ENCODE data around the gene STRIP2. TPM values are rescaled to one million over a fixed set of nuclear protein-coding genes. Genes with fewer than 3 reads are reported as not detected.

STRIP2 gene
- total and polyA plus RNA-seq, 9 of the 15 experiments (the other 6 are each of a cell fraction or from before 2014, with no cell fraction given): 10.1 to 81.8 (median 42.3) TPM

- no peak for TF ChIP-seq ID3 (CRISPR knock-in tag; IDR thresholded peaks at IDR 0.05)
- no peak for TF ChIP-seq ID3 (tag; IDR thresholded peaks at IDR 0.05)
- TF ChIP-seq NUFIP1 (IDR thresholded peaks at IDR 0.05; ENCODE audit: partially characterized antibody): no peak
- no peak for TF ChIP-seq HMG20A (CRISPR knock-in tag; conservative IDR thresholded peaks at IDR 0.05)
- no peak for TF ChIP-seq MTA2 (IDR thresholded peaks at IDR 0.05; ENCODE audit: low read depth)
- TF ChIP-seq, protein P1, sequence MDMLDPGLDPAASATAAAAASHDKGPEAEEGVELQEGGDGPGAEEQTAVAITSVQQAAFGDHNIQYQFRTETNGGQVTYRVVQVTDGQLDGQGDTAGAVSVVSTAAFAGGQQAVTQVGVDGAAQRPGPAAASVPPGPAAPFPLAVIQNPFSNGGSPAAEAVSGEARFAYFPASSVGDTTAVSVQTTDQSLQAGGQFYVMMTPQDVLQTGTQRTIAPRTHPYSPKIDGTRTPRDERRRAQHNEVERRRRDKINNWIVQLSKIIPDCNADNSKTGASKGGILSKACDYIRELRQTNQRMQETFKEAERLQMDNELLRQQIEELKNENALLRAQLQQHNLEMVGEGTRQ (CRISPR knock-in tag; IDR thresholded peaks at IDR 0.05): no peak
- TF ChIP-seq MEIS2 (IDR thresholded peaks at IDR 0.05; ENCODE audit: partially characterized antibody): peak; percentile 71
- TF ChIP-seq ETV1 (tag; conservative IDR thresholded peaks at IDR 0.05; ENCODE audit: low read depth): no peak
- TF ChIP-seq PHTF2 (CRISPR knock-in tag; IDR thresholded peaks at IDR 0.05): no peak
- TF ChIP-seq, protein P2, sequence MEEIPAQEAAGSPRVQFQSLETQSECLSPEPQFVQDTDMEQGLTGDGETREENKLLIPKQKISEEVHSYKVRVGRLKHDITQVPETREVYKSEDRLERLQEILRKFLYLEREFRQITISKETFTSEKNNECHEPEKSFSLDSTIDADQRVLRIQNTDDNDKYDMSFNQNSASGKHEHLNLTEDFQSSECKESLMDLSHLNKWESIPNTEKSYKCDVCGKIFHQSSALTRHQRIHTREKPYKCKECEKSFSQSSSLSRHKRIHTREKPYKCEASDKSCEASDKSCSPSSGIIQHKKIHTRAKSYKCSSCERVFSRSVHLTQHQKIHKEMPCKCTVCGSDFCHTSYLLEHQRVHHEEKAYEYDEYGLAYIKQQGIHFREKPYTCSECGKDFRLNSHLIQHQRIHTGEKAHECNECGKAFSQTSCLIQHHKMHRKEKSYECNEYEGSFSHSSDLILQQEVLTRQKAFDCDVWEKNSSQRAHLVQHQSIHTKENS (CRISPR knock-in tag; IDR thresholded peaks at IDR 0.05): no peak
- TF ChIP-seq U2AF1 (optimal IDR thresholded peaks at IDR 0.05; ENCODE audit: low read depth, low read length): no peak
- TF ChIP-seq, protein P3, sequence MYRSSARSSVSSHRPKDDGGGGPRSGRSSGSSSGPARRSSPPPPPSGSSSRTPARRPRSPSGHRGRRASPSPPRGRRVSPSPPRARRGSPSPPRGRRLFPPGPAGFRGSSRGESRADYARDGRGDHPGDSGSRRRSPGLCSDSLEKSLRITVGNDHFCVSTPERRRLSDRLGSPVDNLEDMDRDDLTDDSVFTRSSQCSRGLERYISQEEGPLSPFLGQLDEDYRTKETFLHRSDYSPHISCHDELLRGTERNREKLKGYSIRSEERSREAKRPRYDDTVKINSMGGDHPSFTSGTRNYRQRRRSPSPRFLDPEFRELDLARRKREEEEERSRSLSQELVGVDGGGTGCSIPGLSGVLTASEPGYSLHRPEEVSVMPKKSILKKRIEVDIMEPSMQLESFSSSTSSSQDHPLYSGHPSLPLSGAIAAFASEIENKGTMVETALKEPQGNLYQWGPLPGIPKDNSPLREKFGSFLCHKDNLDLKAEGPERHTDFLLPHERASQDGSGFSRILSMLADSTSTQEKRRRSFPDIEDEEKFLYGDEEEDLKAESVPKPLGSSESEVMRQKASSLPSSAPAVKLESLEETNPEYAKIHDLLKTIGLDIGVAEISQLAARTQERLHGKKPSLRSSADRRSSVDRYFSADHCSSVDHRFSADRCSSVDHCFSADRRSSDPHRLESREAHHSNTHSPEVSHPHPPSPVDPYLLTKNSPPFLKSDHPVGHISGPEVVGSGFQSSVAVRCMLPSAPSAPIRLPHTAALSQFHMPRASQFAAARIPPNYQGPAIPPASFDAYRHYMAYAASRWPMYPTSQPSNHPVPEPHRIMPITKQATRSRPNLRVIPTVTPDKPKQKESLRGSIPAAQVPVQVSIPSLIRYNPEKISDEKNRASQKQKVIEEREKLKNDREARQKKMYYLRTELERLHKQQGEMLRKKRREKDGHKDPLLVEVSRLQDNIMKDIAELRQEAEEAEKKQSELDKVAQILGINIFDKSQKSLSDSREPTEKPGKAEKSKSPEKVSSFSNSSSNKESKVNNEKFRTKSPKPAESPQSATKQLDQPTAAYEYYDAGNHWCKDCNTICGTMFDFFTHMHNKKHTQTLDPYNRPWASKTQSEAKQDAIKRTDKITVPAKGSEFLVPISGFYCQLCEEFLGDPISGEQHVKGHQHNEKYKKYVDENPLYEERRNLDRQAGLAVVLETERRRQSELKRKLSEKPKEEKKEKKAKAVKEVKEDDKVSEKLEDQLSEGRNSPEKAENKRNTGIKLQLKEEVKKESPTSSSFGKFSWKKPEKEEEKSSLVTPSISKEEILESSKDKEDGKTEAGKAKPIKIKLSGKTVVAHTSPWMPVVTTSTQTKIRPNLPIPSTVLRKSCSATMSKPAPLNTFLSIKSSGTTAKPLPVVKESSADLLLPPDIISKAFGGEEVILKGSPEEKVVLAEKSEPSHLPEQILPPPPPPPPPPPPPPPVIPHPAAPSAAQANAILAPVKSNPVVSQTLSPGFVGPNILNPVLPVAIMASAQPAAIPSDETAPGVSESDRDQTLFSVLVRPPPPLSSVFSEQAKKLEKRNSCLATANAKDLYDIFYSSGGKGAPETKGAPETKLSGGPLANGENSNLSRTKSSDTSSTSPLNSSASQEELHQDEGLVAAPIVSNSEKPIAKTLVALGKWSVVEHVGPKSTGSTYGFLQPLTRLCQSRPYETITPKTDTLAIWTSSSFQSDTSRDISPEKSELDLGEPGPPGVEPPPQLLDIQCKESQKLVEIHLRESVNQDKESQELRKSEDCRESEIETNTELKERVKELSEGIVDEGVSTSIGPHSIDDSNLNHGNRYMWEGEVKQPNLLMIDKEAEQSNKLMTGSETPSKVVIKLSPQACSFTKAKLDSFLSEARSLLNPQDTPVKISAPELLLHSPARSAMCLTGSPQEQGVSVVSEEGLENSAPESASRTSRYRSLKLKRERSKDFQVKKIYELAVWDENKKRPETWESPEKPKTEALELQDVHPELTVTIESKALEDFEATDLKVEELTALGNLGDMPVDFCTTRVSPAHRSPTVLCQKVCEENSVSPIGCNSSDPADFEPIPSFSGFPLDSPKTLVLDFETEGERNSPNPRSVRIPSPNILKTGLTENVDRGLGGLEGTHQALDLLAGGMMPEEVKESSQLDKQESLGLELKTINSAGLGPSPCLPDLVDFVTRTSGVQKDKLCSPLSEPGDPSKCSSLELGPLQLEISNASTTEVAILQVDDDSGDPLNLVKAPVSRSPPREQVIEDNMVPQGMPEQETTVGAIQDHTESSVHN (IDR thresholded peaks at IDR 0.05; ENCODE audit: borderline replicate concordance in 1 of 2, low read depth in 1 of 2): no peak
- no peak for TF ChIP-seq RNF2 (IDR thresholded peaks at IDR 0.05)
- TF ChIP-seq MXI1 (IDR thresholded peaks at IDR 0.05; ENCODE audit: low read depth, low read length): no peak
- 0 out of 4 replicates have a peak, but pooled peaks of 1 of the 2 experiments have one; percentile 12 for TF ChIP-seq MLLT1 (IDR thresholded peaks at IDR 0.05)
Observed at GRCh38 chr7:129401967-129402860, 32.0 kb upstream of the STRIP2 start (continued).

All from K562 (cell line).